Loucy (cell line): ENCODE data around the gene TOB2.

Experiments used
- H2AFZ ChIP-seq: fragments of 200-600 bp; sonication (generic); 2 replicates; pipeline ENCODE4 v1.6.0; 2016; ENCODE audit warnings: antibody characterized with exemption, mild to moderate bottlenecking, low read length, moderate library complexity
- H3F3A ChIP-seq: fragments of 200-600 bp; 2 replicates; pipeline ENCODE4 v1.6.0; 2016; ENCODE audit warnings: antibody characterized with exemption, low read depth, mild to moderate bottlenecking
- H3K27me3 ChIP-seq: fragments of 200-600 bp; sonication (generic); 2 replicates; pipeline ENCODE4 v1.6.1; 2014; ENCODE audit warnings: low read length, mild to moderate bottlenecking; ENCODE audit not compliant: insufficient read depth, poor library complexity, severe bottlenecking
- H3K36me3 ChIP-seq: fragments of 200-600 bp; sonication (generic); 2 replicates; pipeline ENCODE4 v1.6.1; 2016; ENCODE audit warnings: low read length; ENCODE audit not compliant: insufficient read depth
- H3K4me1 ChIP-seq: fragments of 200-600 bp; sonication (generic); 2 replicates; pipeline ENCODE4 v1.5.1; 2014; ENCODE audit warnings: low read length, mild to moderate bottlenecking; ENCODE audit not compliant: insufficient read depth, poor library complexity, severe bottlenecking
- H3K4me2 ChIP-seq: fragments of 200-600 bp; sonication (generic); 2 replicates; pipeline ENCODE4 v1.6.0; 2014; ENCODE audit warnings: antibody characterized with exemption, low read length, low read depth, mild to moderate bottlenecking; ENCODE audit not compliant: poor library complexity, severe bottlenecking
- H3K4me3 ChIP-seq: fragments of 200-600 bp; sonication (generic); 2 replicates; pipeline ENCODE4 v1.5.1; 2014; ENCODE audit warnings: low read length, mild to moderate bottlenecking, mixed read lengths; ENCODE audit not compliant: poor library complexity, severe bottlenecking
- H3K79me2 ChIP-seq: fragments of 200-600 bp; sonication (generic); 2 replicates; pipeline ENCODE4 v1.6.1; 2014; ENCODE audit warnings: low read length; ENCODE audit not compliant: insufficient read depth
- H3K9ac ChIP-seq: fragments of 200-600 bp; sonication (generic); 2 replicates; pipeline ENCODE4 v1.6.0; 2014; ENCODE audit warnings: mild to moderate bottlenecking, low read depth, low read length, moderate library complexity; ENCODE audit not compliant: poor library complexity, severe bottlenecking
- H3K9me2 ChIP-seq: fragments of 200-600 bp; sonication (generic); replicated peaks from 2 replicates; pipeline ENCODE4 v1.6.1; 2016; ENCODE audit warnings: low read depth, low read length, mixed read lengths
- H3K9me3 ChIP-seq: fragments of 200-600 bp; sonication (generic); 2 replicates; pipeline ENCODE4 v1.6.1; 2014; ENCODE audit warnings: mild to moderate bottlenecking, antibody characterized with exemption, low read length, low read depth; ENCODE audit not compliant: insufficient read depth
- H4K20me1 ChIP-seq: fragments of 200-600 bp; sonication (generic); 2 replicates; pipeline ENCODE4 v1.6.0; 2014; ENCODE audit warnings: antibody characterized with exemption, low read length, mild to moderate bottlenecking; ENCODE audit not compliant: insufficient read depth, poor library complexity, severe bottlenecking
- EZH2phosphoT487 ChIP-seq: fragments of 200-600 bp; IDR thresholded peaks from 2 replicates; pipeline ENCODE4 v1.6.1; 2018; ENCODE audit warnings: antibody characterized with exemption, mild to moderate bottlenecking, moderate library complexity, borderline replicate concordance
- TF ChIP-seq, protein P1 (sequence below): fragments of 200-600 bp; sonication (generic); conservative IDR thresholded peaks from 2 replicates; pipeline ENCODE4 v1.5.1; 2014; ENCODE audit warnings: mild to moderate bottlenecking, antibody characterized with exemption, low read length

TOB2 gene

GRCh38 chr22:41398921-41399320 is 47.7 kb downstream of the TOB2 start:
- H3K79me2 ChIP-seq = no peaks in the 10 kb centered on the region
- H3K4me3 ChIP-seq = no peak overlapping the region
- H3K9ac ChIP-seq = no peak overlapping the region
- no peaks in the 10 kb centered on the region for H4K20me1 ChIP-seq
- H3K4me2 ChIP-seq = no peak overlapping the region
- H3K9me3 ChIP-seq = no peaks in the 10 kb centered on the region
- H3K27me3 ChIP-seq = no peaks in the 10 kb centered on the region
- H3K36me3 ChIP-seq = no peaks in the 10 kb centered on the region
- no peaks in the 10 kb centered on the region for H3K9me2 ChIP-seq
- TF ChIP-seq EZH2phosphoT487 = no peak
- TF ChIP-seq, protein P1, sequence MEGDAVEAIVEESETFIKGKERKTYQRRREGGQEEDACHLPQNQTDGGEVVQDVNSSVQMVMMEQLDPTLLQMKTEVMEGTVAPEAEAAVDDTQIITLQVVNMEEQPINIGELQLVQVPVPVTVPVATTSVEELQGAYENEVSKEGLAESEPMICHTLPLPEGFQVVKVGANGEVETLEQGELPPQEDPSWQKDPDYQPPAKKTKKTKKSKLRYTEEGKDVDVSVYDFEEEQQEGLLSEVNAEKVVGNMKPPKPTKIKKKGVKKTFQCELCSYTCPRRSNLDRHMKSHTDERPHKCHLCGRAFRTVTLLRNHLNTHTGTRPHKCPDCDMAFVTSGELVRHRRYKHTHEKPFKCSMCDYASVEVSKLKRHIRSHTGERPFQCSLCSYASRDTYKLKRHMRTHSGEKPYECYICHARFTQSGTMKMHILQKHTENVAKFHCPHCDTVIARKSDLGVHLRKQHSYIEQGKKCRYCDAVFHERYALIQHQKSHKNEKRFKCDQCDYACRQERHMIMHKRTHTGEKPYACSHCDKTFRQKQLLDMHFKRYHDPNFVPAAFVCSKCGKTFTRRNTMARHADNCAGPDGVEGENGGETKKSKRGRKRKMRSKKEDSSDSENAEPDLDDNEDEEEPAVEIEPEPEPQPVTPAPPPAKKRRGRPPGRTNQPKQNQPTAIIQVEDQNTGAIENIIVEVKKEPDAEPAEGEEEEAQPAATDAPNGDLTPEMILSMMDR = no peak
- H2AFZ ChIP-seq = no peak overlapping the region
- no peaks in the 10 kb centered on the region for H3K4me1 ChIP-seq
- no peaks in the 10 kb centered on the region for H3F3A ChIP-seq

GRCh38 chr22:41397143-41397811 is 49.3 kb downstream of the TOB2 start:
- Histone ChIP-seq H3K36me3 (no peaks in the 10 kb centered on the region), H3K4me3 (no peak overlapping the region), H3K9me3 (no peaks in the 10 kb centered on the region), H3K27me3 (no peaks in the 10 kb centered on the region), H3K79me2 (no peaks in the 10 kb centered on the region), H3K9ac (no peak overlapping the region), H3F3A (no peaks in the 10 kb centered on the region), H3K9me2 (no peaks in the 10 kb centered on the region), H3K4me1 (no peaks in the 10 kb centered on the region), H2AFZ (no peak overlapping the region), H4K20me1 (no peaks in the 10 kb centered on the region), H3K4me2 (no peak overlapping the region)
- TF ChIP-seq EZH2phosphoT487 = no peak
- TF ChIP-seq, protein P1 = no peak

DNA sequence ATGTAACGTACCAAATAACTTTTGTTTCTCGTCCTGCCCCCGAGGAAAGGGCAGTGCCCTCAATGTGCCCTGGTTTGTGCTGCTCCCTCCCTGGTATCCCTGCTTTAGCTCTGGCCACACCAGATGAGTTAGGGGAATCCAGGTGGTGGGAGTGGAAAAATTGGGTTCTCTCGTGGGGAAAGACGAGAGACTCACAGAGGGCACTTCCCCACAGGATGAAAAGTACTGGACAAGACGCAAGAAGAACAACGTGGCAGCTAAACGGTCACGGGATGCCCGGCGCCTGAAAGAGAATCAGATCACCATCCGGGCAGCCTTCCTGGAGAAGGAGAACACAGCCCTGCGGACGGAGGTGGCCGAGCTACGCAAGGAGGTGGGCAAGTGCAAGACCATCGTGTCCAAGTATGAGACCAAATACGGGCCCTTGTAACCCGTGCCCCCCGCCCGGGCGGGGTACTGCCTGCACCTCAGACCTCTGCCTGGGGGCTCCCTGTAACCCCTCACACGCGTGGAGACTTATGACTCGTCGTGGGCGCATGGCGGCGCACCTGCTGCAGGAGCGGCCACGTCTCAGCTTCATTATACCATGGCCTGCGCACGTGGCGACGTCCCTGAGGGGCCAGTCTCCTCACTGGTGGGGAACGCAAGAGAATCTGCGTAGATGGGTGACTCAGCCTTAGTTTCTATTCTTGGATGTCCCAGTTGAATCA is 50.9 kb downstream of the TOB2 start:
- Histone ChIP-seq H4K20me1 (no peaks in the 10 kb centered on the region), H3K27me3 (no peaks in the 10 kb centered on the region), H3K4me3 (no peak overlapping the region), H3K9me3 (no peaks in the 10 kb centered on the region), H2AFZ (no peak overlapping the region), H3K36me3 (no peaks in the 10 kb centered on the region), H3F3A (no peaks in the 10 kb centered on the region), H3K79me2 (no peaks in the 10 kb centered on the region), H3K4me1 (no peaks in the 10 kb centered on the region), H3K9ac (no peak overlapping the region), H3K4me2 (no peak overlapping the region), H3K9me2 (no peaks in the 10 kb centered on the region)
- no peak for TF ChIP-seq EZH2phosphoT487
- TF ChIP-seq, protein P1 = no peak
